Right lobe of liver (tissue), 6 donors: ENCODE results near the gene SPATA2L. TPM values are rescaled to one million over a fixed set of nuclear protein-coding genes. Genes with fewer than 3 reads are reported as not detected.
"Not testable (repeated sequence)": the region's sequence is repeated elsewhere in the genome, so short reads cannot be mapped to it uniquely, and the experiment has no call there.

ENCODE experiments used
- ATAC-seq, 4 donors: fragments of 200-7000 bp; cut with Tn5 transposase; one replicate each; pipeline ENCODE4 v1.9.1; 2020; ENCODE audit warnings: mild to moderate bottlenecking in 4 of 4, moderate library complexity in 4 of 4
- DNase-seq, 3 donors: peaks; one replicate each; pipeline ENCODE4 v3.0.0-alpha.2; 2020
- H3K27ac ChIP-seq, 3 donors: fragments of 200-600 bp; one replicate each; pipeline ENCODE4 v1.8.0; 2022
- H3K27me3 ChIP-seq, 2 donors: fragments of 200-600 bp; one replicate each; pipeline ENCODE4 v1.8.0; 2022
- H3K36me3 ChIP-seq, 4 donors: fragments of 200-600 bp; sonication (generic) in 1 of 4; one replicate each; pipeline versions ENCODE4 v1.5.1 to v1.8.0; 2017 to 2022; ENCODE audit warnings: control low read depth in 1 of 4
- H3K4me1 ChIP-seq, 4 donors: fragments of 200-600 bp; sonication (generic) in 1 of 4; one replicate each; pipeline versions ENCODE4 v1.5.1 to v1.8.0; 2017 to 2022; ENCODE audit warnings: control low read depth in 1 of 4
- H3K4me3 ChIP-seq, 3 donors: fragments of 200-600 bp; one replicate each; pipeline ENCODE4 v1.8.0; 2022
- H3K9me3 ChIP-seq, 4 donors: fragments of 200-600 bp; sonication (generic) in 1 of 4; one replicate each; pipeline versions ENCODE4 v1.5.1 to v1.8.0; 2017 to 2022; ENCODE audit warnings: control low read depth in 1 of 4
- CTCF ChIP-seq, 4 donors: fragments of 200-600 bp in 3 of 4; fragments of 450-650 bp in 1 of 4; IDR thresholded peaks; one replicate each; pipeline versions ENCODE4 v1.5.1 to v1.8.0; 2016 to 2022; ENCODE audit warnings: antibody characterized with exemption in 4 of 4, mild to moderate bottlenecking in 2 of 4
- POLR2A ChIP-seq: fragments of 450-650 bp; IDR thresholded peaks from one replicate; pipeline ENCODE4 v1.6.1; 2017; ENCODE audit warnings: antibody characterized with exemption, mild to moderate bottlenecking
- WGBS: methylation state at CpG from one replicate; pipeline ENCODE4 v1.1.6; 2018; ENCODE audit warnings: low coverage, low lambda C conversion rate; ENCODE audit not compliant: insufficient coverage; ENCODE audit errors: missing lambda C conversion rate; 5-methylcytosine and 5-hydroxymethylcytosine counted together
- intact Hi-C, 2 donors: fragments of 100-400 bp; cut with DNase I; formaldehyde crosslinking; loops; one replicate each; pipeline versions ENCODE4 v1.11.2 to v1.14.1; 2022
- total RNA-seq, 6 experiments: library from RNA; depleted of rRNA in 2 of 6; stranded (reverse); fragments of >200 nt in 2 of 6; fragmentation: NEBNext Ultra II Directional in 3 of 6; extraction: Animal tissue kit (Norgen Biotek cat#: 25700) in 3 of 6; gene quantifications; one replicate each; pipeline versions ENCODE4 v1.1.0 to v1.2.4, GENCODE V29; 2016 to 2023
- donor health status: DM: no; HTN: yes; CAD: no.
- donor health status: DM: no; HTN: no; CAD: no.
- donor health status: DM: no; HTN: no; CAD: no.
- donor health status: DM: no; HTN: yes; CAD: no.
- donor health status: DM: no; HTN: yes; CAD: no.

SPATA2L gene
- total RNA-seq, 6 experiments from 2014 or later: 5.6 to 17.9 (median 11.2) TPM

- Histone ChIP-seq H3K27me3 (no peaks in the 10 kb centered on the region), H3K4me3 (no peak overlapping the region), H3K36me3 (peaks cover 0 to 52% (median 12%) of the 10 kb centered on the region in 4 donors), H3K4me1 (peaks cover 0 to 13% (median 8%) of the 10 kb centered on the region in 4 donors), H3K27ac (no peak overlapping the region), H3K9me3 (no peaks in the 10 kb centered on the region)
- intact Hi-C loops: no loop called here
- ATAC-seq: no peak
- no peak for DNase-seq
- 91% methylated on average over 4 of the region's 16 CpGs for WGBS
- no peak for TF ChIP-seq CTCF (IDR thresholded peaks at IDR 0.05)
- no peak for TF ChIP-seq POLR2A
Measured at GRCh38 chr16:89690392-89690901, 11.1 kb downstream of the SPATA2L start.

- 93% methylated on average over 4 of the region's 4 CpGs for WGBS
- DNase-seq, H3K27ac ChIP-seq, H3K9me3 ChIP-seq, H3K4me3 ChIP-seq, H3K27me3 ChIP-seq, intact Hi-C loops, ATAC-seq: not testable (repeated sequence)
- Histone ChIP-seq H3K36me3 (peaks cover 0 to 46% (median 12%) of the 10 kb centered on the region in 4 donors), H3K4me1 (peaks cover 0 to 13% (median 8%) of the 10 kb centered on the region in 4 donors)
Measured at GRCh38 chr16:89689621-89690020, 11.9 kb downstream of the SPATA2L start.

DNA sequence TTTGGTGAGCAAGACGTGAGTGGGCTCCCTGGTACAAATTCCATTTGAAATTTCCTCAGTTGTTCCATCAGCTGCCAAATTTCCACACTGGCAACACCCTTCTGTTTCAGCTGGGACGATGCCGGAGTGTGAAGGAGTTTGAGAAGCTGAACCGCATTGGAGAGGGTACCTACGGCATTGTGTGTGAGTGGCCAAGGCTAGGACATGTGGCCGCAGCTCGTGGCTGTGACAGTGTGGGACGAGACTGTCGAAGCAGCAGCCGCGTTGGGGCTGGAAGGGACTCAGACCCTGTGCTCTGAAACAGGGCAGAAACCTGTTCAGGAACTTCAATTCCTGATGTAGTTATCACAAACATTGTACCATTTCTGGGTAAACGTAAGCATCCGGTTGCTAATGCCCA lies 12.4 kb downstream of the SPATA2L start:
- 60% methylated on average over 1 of the region's 13 CpGs for WGBS
- Histone ChIP-seq H3K27ac (no peak overlapping the region), H3K36me3 (peaks cover 0 to 41% (median 12%) of the 10 kb centered on the region in 4 donors), H3K9me3 (no peaks in the 10 kb centered on the region), H3K27me3 (no peaks in the 10 kb centered on the region), H3K4me3 (no peak overlapping the region), H3K4me1 (peaks cover 0 to 13% (median 8%) of the 10 kb centered on the region in 4 donors)
- intact Hi-C loops: no loop called here
- no peak for DNase-seq
- ATAC-seq: no peak
- TF ChIP-seq CTCF (IDR thresholded peaks at IDR 0.05) (no peak), POLR2A (no peak)

- DNase-seq (no peak), ATAC-seq (no peak)
- Histone ChIP-seq H3K4me3 (no peak overlapping the region), H3K4me1 (peaks cover 0 to 13% (median 9%) of the 10 kb centered on the region in 4 donors), H3K36me3 (peaks cover 0 to 34% (median 10%) of the 10 kb centered on the region in 4 donors), H3K9me3 (no peaks in the 10 kb centered on the region), H3K27ac (peak overlapping the region in 2 of 3 donors; percentile 91 to 94), H3K27me3 (no peaks in the 10 kb centered on the region)
- 77% methylated on average over 5 of the region's 5 CpGs for WGBS
- TF ChIP-seq CTCF (IDR thresholded peaks at IDR 0.05): no peak
- no peak for TF ChIP-seq POLR2A
- intact Hi-C loops: no loop called here
Measured at GRCh38 chr16:89688395-89688794, 13.1 kb downstream of the SPATA2L start.

DNA sequence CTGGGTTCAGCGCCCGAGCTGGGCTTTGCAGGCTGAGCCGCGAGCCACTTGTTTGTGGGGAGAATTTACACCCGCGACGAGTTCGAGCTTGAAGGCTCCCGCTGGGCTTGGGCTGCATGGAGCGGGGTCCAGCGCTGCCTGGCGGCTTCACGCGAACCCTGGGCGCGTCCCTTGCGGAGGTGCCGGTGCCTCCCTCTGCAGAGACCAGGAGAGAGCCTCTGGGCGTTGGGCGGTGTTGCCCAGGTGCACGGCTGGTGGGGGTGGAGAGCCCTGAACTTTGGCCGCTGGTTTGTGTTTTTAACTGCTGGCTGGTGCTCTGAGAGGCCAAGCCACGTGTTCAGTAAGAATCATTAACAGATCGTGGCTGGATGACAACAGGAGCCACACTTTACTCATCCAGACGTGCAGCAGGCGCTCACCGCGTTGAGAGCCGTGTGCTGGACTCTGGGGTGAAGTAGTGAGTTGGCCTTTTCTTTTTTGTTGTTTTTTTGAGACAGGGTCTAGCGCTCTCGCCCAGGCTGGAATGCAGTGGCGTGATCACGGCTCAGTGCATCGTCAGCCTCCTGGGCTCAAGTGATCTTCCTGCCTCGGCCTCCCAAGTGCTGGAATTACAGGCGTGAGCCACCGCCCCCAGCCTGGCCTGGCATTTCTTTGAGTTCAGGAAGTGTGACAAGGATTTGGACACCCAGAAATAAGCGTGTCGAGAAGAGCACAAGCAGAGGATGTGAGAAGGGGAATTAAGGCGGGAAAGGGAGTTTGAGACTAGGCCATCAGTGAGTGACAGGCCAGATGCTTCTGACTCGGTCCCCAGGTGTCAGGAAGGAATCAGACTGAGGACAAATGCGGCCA lies 14.2 kb downstream of the SPATA2L start:
- Histone ChIP-seq H3K27me3 (no peaks in the 10 kb centered on the region), H3K36me3 (peaks cover 0 to 25% (median 7%) of the 10 kb centered on the region in 4 donors), H3K9me3 (no peaks in the 10 kb centered on the region), H3K4me1 (peaks cover 0 to 16% (median 9%) of the 10 kb centered on the region in 4 donors), H3K27ac (peak overlapping the region; percentile 75 to 94 (median 91)), H3K4me3 (peak overlapping the region; percentile 68 to 99 (median 97))
- intact Hi-C loops: no loop called here
- WGBS: 2% methylated on average over 36 of the region's 42 CpGs
- peak; percentile 89 to 93 (median 90) for ATAC-seq
- TF ChIP-seq CTCF (IDR thresholded peaks at IDR 0.05): no peak
- TF ChIP-seq POLR2A: peak; percentile 84
- DNase-seq: peak; percentile 83 to 95 (median 93)
